OCI-LY7 (cell line): ENCODE measurements around the gene SLCO2B1. TPM values are rescaled to one million over a fixed set of nuclear protein-coding genes. Genes with fewer than 3 reads are reported as not detected.

Source experiments
- BruUV-seq: library from RNA; stranded (reverse); fragments of 400-500 nt; replicated peaks from 2 replicates; lab custom pipeline; 2021; lab: Mats Ljungman, UMichigan
- CTCF ChIA-PET: fragments of 300-600 bp; sonication (Branson Sonifier 250); formaldehyde crosslinking; loops from one replicate; lab custom pipeline; 2022; ENCODE audit warnings: antibody characterized with exemption; ENCODE audit not compliant: unreplicated experiment; lab: Charles Lee
- POLR2A ChIA-PET: fragments of 300-600 bp; sonication (Branson Sonifier 250); formaldehyde crosslinking; loops from one replicate; lab custom pipeline; 2022; ENCODE audit warnings: antibody characterized with exemption; lab: Charles Lee
- DNase-seq: peaks from one replicate; pipeline ENCODE4 v3.0.0-alpha.2; 2015; ENCODE audit warnings: low spot score
- H2AFZ ChIP-seq: fragments of 200-600 bp; sonication (generic), shearing (Covaris generic); 2 replicates; pipeline ENCODE4 v1.6.1; 2014; ENCODE audit warnings: mild to moderate bottlenecking, antibody characterized with exemption, low read length, moderate library complexity
- H3K27ac ChIP-seq: fragments of 200-600 bp; sonication (generic); 2 replicates; pipeline ENCODE4 v1.5.1; 2014; ENCODE audit warnings: mixed run types, low read depth, mild to moderate bottlenecking, moderate library complexity, low read length, inconsistent platforms; ENCODE audit not compliant: poor library complexity, severe bottlenecking
- H3K36me3 ChIP-seq: fragments of 200-600 bp; sonication (generic); 2 replicates; pipeline ENCODE4 v1.6.1; 2014; ENCODE audit warnings: mild to moderate bottlenecking, antibody characterized with exemption, low read length, moderate library complexity, mixed read lengths; ENCODE audit not compliant: insufficient read depth
- H3K4me1 ChIP-seq: fragments of 200-600 bp; sonication (generic); 2 replicates; pipeline ENCODE4 v1.5.1; 2014; ENCODE audit warnings: mild to moderate bottlenecking, low read length; ENCODE audit not compliant: insufficient read depth, poor library complexity, severe bottlenecking
- H3K4me2 ChIP-seq: fragments of 200-600 bp; sonication (generic); 2 replicates; pipeline ENCODE4 v1.6.1; 2014; ENCODE audit warnings: mild to moderate bottlenecking, low read length
- H3K4me3 ChIP-seq: fragments of 200-600 bp; sonication (generic); 2 replicates; pipeline ENCODE4 v1.5.1; 2014; ENCODE audit warnings: mild to moderate bottlenecking, low read depth, low read length; ENCODE audit not compliant: poor library complexity, severe bottlenecking
- H3K79me2 ChIP-seq: fragments of 200-600 bp; sonication (generic); 2 replicates; pipeline ENCODE4 v1.6.1; 2016; ENCODE audit warnings: low read depth, mild to moderate bottlenecking, low read length, moderate library complexity, mixed read lengths; ENCODE audit not compliant: insufficient read depth
- H3K9me2 ChIP-seq: fragments of 200-600 bp; sonication (generic); 2 replicates; pipeline ENCODE4 v1.6.1; 2016; ENCODE audit warnings: mild to moderate bottlenecking, low read length, mixed read lengths; ENCODE audit not compliant: insufficient read depth
- H3K9me3 ChIP-seq: fragments of 200-600 bp; sonication (generic); 2 replicates; pipeline ENCODE4 v1.6.1; 2014; ENCODE audit warnings: mild to moderate bottlenecking, mixed run types, low read length, mixed read lengths
- H4K20me1 ChIP-seq: fragments of 200-600 bp; sonication (generic); 2 replicates; pipeline ENCODE4 v1.6.1; 2014; ENCODE audit warnings: mild to moderate bottlenecking, antibody characterized with exemption, low read length, moderate library complexity, mixed read lengths; ENCODE audit not compliant: insufficient read depth
- CTCF ChIP-seq: fragments of 200-600 bp; sonication (generic); conservative IDR thresholded peaks from 2 replicates; pipeline ENCODE4 v1.5.1; 2014; ENCODE audit warnings: mild to moderate bottlenecking, antibody characterized with exemption, low read length, moderate library complexity, mixed read lengths
- EZH2phosphoT487 ChIP-seq: fragments of 200-600 bp; sonication (generic); IDR thresholded peaks from 2 replicates; pipeline ENCODE4 v1.6.1; 2018; ENCODE audit warnings: low read depth, borderline replicate concordance, mild to moderate bottlenecking, mixed run types, antibody characterized with exemption, low read length, moderate library complexity, mixed read lengths
- intact Hi-C: fragments of 100-400 bp; cut with micrococcal nuclease; formaldehyde crosslinking; loops from one replicate; pipeline ENCODE4 v1.10.0; 2022; ENCODE audit not compliant: unreplicated experiment
- total RNA-seq, 2 experiments: library from RNA; depleted of rRNA in 1 of 2; stranded (reverse); fragments of >200 nt in 1 of 2; shearing (Covaris generic) in 1 of 2; gene quantifications; 2 replicates each; pipeline ENCODE4 v1.2.3, GENCODE V29; 2014 to 2022

The SLCO2B1 gene
- total RNA-seq, 2 experiments from 2014 or later: 0.03 TPM; not detected in 1

GRCh38 chr11:75169101-75169885 is 18.4 kb downstream of the SLCO2B1 start:
- no TSS peak for BruUV-seq
- Histone ChIP-seq H3K36me3 (no peaks in the 10 kb centered on the region), H2AFZ (no peak overlapping the region), H4K20me1 (no peaks in the 10 kb centered on the region), H3K9me3 (no peaks in the 10 kb centered on the region), H3K4me2 (no peak overlapping the region), H3K4me1 (peaks cover 1% of the 10 kb centered on the region), H3K27ac (no peak overlapping the region), H3K4me3 (no peak overlapping the region), H3K9me2 (no peaks in the 10 kb centered on the region), H3K79me2 (no peaks in the 10 kb centered on the region)
- CTCF ChIA-PET: no interaction called here
- TF ChIP-seq EZH2phosphoT487: no peak
- no peak for DNase-seq
- POLR2A ChIA-PET: no interaction called here
- intact Hi-C loops: no loop called here

DNA sequence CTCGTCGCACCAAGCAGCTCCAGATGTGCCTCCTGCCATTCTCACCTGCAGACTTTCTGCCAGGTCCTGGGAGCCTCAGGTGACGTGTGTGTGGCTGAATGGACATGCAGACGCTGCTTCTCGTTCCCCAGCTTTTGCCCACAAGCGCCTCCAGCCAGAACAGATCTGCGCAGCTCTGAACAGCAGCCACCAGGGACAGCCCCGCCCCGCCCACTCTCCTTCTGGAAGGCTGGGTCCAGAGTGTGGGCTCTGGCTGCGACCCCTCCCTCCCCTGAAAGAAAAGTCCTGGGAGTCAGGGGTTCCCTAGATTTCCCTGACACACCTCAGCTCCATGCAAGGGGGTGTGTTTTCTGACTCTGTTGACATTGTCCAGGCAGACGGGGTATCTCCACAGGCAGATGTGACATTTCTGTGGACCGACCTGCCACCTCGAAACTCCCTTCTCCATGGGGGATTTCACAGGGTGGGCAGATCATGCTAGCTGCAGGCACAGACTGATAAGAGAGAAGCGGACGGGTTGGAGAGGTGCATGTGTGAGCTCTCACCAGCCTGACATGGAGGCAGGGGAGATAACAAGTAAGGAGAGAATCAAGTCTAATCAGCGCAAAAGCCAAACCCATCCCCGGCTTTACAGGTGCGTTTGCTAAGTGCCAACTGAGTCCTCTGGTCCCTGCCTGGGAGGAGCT is 19.8 kb downstream of the SLCO2B1 start:
- BruUV-seq: no TSS peak
- Histone ChIP-seq H3K9me3 (no peaks in the 10 kb centered on the region), H3K4me2 (no peak overlapping the region), H3K4me3 (no peak overlapping the region), H4K20me1 (no peaks in the 10 kb centered on the region), H3K27ac (no peak overlapping the region), H3K9me2 (no peaks in the 10 kb centered on the region), H3K79me2 (no peaks in the 10 kb centered on the region), H2AFZ (no peak overlapping the region), H3K4me1 (peaks cover 11% of the 10 kb centered on the region), H3K36me3 (no peaks in the 10 kb centered on the region)
- POLR2A ChIA-PET: no interaction called here
- DNase-seq: no peak
- TF ChIP-seq EZH2phosphoT487 (no peak), CTCF (no peak)
- intact Hi-C loops: no loop called here
- CTCF ChIA-PET: no interaction called here

- Histone ChIP-seq H3K9me3 (no peaks in the 10 kb centered on the region), H3K79me2 (no peaks in the 10 kb centered on the region), H3K36me3 (no peaks in the 10 kb centered on the region), H3K4me1 (peaks cover 11% of the 10 kb centered on the region), H4K20me1 (no peaks in the 10 kb centered on the region), H3K4me3 (no peak overlapping the region), H3K4me2 (no peak overlapping the region), H2AFZ (no peak overlapping the region), H3K27ac (no peak overlapping the region), H3K9me2 (no peaks in the 10 kb centered on the region)
- intact Hi-C loops: no loop called here
- ChIA-PET CTCF (no interaction called here), POLR2A (no interaction called here)
- no peak for TF ChIP-seq CTCF
- TF ChIP-seq EZH2phosphoT487: no peak
- no peak for DNase-seq
- no TSS peak for BruUV-seq
Measured at GRCh38 chr11:75173336-75173735, 22.4 kb downstream of the SLCO2B1 start.
